Left lung (tissue), 10 donors: ENCODE results near the gene DIPK2A. TPM values are rescaled to one million over a fixed set of nuclear protein-coding genes. Genes with fewer than 3 reads are reported as not detected.

Experiments
- ATAC-seq: fragments of 200-7000 bp; cut with Tn5 transposase; one replicate; pipeline ENCODE4 v1.9.1; 2020; ENCODE audit warnings: moderate library complexity
- DNase-seq, 4 donors: peaks; one replicate each; pipeline ENCODE4 v3.0.0-alpha.2; 2013 to 2020
- H3K27ac ChIP-seq, 2 donors: fragments of 200-600 bp; sonication (generic) in 1 of 2; one replicate each; pipeline versions ENCODE4 v1.5.0 to v1.8.0; 2020 to 2021
- H3K27me3 ChIP-seq, 2 donors: fragments of 200-600 bp; sonication (generic) in 1 of 2; one replicate each; pipeline versions ENCODE4 v1.5.0 to v1.8.0; 2020 to 2021
- H3K36me3 ChIP-seq, 2 donors: fragments of 200-600 bp; sonication (generic) in 1 of 2; one replicate each; pipeline versions ENCODE4 v1.5.0 to v1.8.0; 2020 to 2021
- H3K4me1 ChIP-seq, 2 donors: fragments of 200-600 bp; one replicate each; pipeline ENCODE4 v1.8.0; 2021
- H3K4me3 ChIP-seq, 2 donors: fragments of 200-600 bp; sonication (generic) in 1 of 2; one replicate each; pipeline versions ENCODE4 v1.5.0 to v1.8.0; 2020 to 2021; ENCODE audit warnings: mild to moderate bottlenecking in 1 of 2
- H3K9me3 ChIP-seq, 2 donors: fragments of 200-600 bp; sonication (generic) in 1 of 2; one replicate each; pipeline versions ENCODE4 v1.5.0 to v1.8.0; 2020 to 2021
- CTCF ChIP-seq, 2 donors: fragments of 200-600 bp; sonication (generic) in 1 of 2; IDR thresholded peaks; one replicate each; pipeline versions ENCODE4 v1.5.0 to v1.8.0; 2021; ENCODE audit warnings: antibody characterized with exemption in 2 of 2
- intact Hi-C, 2 donors: fragments of 100-400 bp; cut with DNase I; formaldehyde crosslinking; loops; one replicate each; pipeline versions ENCODE4 v1.11.2 to v1.14.2; 2022
- polyA plus RNA-seq, 6 donors: library from polyadenylated mRNA; unstranded; fragments of 120-200 nt; gene quantifications; one replicate each; pipeline ENCODE4 v1.2.1, GENCODE V29; 2013; ENCODE audit not compliant: insufficient read length in 6 of 6
- total RNA-seq, 2 donors: library from RNA; stranded (reverse); fragmentation: NEBNext Ultra II Directional; extraction: Animal tissue kit (Norgen Biotek cat#: 25700); gene quantifications; one replicate each; pipeline ENCODE4 v1.2.1, GENCODE V29; 2021
- donor health status: DM: no; HTN: yes; CAD: no.
- donor health status: DM: no; HTN: no; CAD: no.

The DIPK2A gene
- total and polyA plus RNA-seq, 8 donors = 27.5 to 46.3 (median 41.4) TPM

- intact Hi-C loops = no loop called here
- TF ChIP-seq CTCF (IDR thresholded peaks at IDR 0.05) = no peak
- peaks cover 0 to 2% of the 10 kb centered on the region in 2 donors for H3K4me1 ChIP-seq
- no peak overlapping the region for H3K4me3 ChIP-seq
- peak; percentile 33 for ATAC-seq
- DNase-seq = no peak
- H3K27ac ChIP-seq = no peak overlapping the region
- peaks cover 0 to 11% of the 10 kb centered on the region in 2 donors for H3K36me3 ChIP-seq
- H3K27me3 ChIP-seq = no peaks in the 10 kb centered on the region
- no peaks in the 10 kb centered on the region for H3K9me3 ChIP-seq
Measured at GRCh38 chr3:143991713-143992112, 20.1 kb downstream of the DIPK2A start.

GRCh38 chr3:143998266-143998665, 26.6 kb downstream of the DIPK2A start:
- no peaks in the 10 kb centered on the region for H3K36me3 ChIP-seq
- ATAC-seq (peak; percentile 53), DNase-seq (no peak)
- H3K27me3 ChIP-seq = no peaks in the 10 kb centered on the region
- peak overlapping the region in 1 of 2 donors; percentile 47 for H3K27ac ChIP-seq
- TF ChIP-seq CTCF (IDR thresholded peaks at IDR 0.05) = no peak
- H3K4me1 ChIP-seq = peaks cover 0 to 4% of the 10 kb centered on the region in 2 donors
- no peaks in the 10 kb centered on the region for H3K9me3 ChIP-seq
- intact Hi-C loops = no loop called here
- H3K4me3 ChIP-seq = no peak overlapping the region

GRCh38 chr3:144003051-144003450, 31.4 kb downstream of the DIPK2A start:
- Histone ChIP-seq H3K9me3 (no peaks in the 10 kb centered on the region), H3K27ac (no peak overlapping the region), H3K4me3 (no peak overlapping the region), H3K4me1 (no peaks in the 10 kb centered on the region), H3K36me3 (no peaks in the 10 kb centered on the region), H3K27me3 (no peaks in the 10 kb centered on the region)
- ATAC-seq (no peak), DNase-seq (no peak)
- intact Hi-C loops = no loop called here
- no peak for TF ChIP-seq CTCF (IDR thresholded peaks at IDR 0.05)

- Histone ChIP-seq H3K9me3 (no peaks in the 10 kb centered on the region), H3K36me3 (no peaks in the 10 kb centered on the region), H3K27ac (no peak overlapping the region), H3K4me3 (no peak overlapping the region), H3K4me1 (no peaks in the 10 kb centered on the region), H3K27me3 (no peaks in the 10 kb centered on the region)
- ATAC-seq (no peak), DNase-seq (no peak)
- TF ChIP-seq CTCF (IDR thresholded peaks at IDR 0.05) = no peak
- intact Hi-C loops = no loop called here
Measured at GRCh38 chr3:144010371-144010770, 38.7 kb downstream of the DIPK2A start.

- H3K9me3 ChIP-seq = no peaks in the 10 kb centered on the region
- TF ChIP-seq CTCF (IDR thresholded peaks at IDR 0.05) = no peak
- DNase-seq = no peak
- no peak overlapping the region for H3K4me3 ChIP-seq
- no peak overlapping the region for H3K27ac ChIP-seq
- ATAC-seq = no peak
- H3K4me1 ChIP-seq = no peaks in the 10 kb centered on the region
- intact Hi-C loops = no loop called here
- H3K36me3 ChIP-seq = no peaks in the 10 kb centered on the region
- no peaks in the 10 kb centered on the region for H3K27me3 ChIP-seq
Measured at GRCh38 chr3:144011251-144011799, 39.7 kb downstream of the DIPK2A start.
